ENCODE data around the gene HEPACAM. TPM values are rescaled to one million over a fixed set of nuclear protein-coding genes. Genes with fewer than 3 reads are reported as not detected.

Gene HEPACAM
- polyA plus RNA-seq, 1 experiment: 0.05 TPM

GRCh38 chr11:124892750-124893454 is 42.9 kb downstream of the HEPACAM start:
- no peak for DNase-seq (ENCODE audit: low read depth, low spot score)
- H3K9me3 ChIP-seq (ENCODE audit: control insufficient read depth, insufficient read depth, low read length): no peaks in the 10 kb centered on the region; the same call in 1 of the 2 replicates
- CTCF ChIA-PET: interaction anchor here (0.5 to 3.0 kb wide), 2 partner anchors 17 to 477 kb away, joined by 4 to 16 read pairs; no protein-coding TSS in a partner anchor
- H3K4me3 ChIP-seq (ENCODE audit: low read depth, low read length): no peak overlapping the region
- no peak for TF ChIP-seq CTCF (IDR thresholded peaks at IDR 0.05; ENCODE audit: low read depth, low read length)
- H3K27ac ChIP-seq (ENCODE audit: low read depth, low read length): no peak overlapping the region
- POLR2A ChIA-PET: no interaction called here
- no peaks in the 10 kb centered on the region for H3K27me3 ChIP-seq (ENCODE audit: control insufficient read depth, insufficient read depth, low read length)

GRCh38 chr11:124892146-124892545 is 43.7 kb downstream of the HEPACAM start:
- no peak for DNase-seq (ENCODE audit: low read depth, low spot score)
- Histone ChIP-seq H3K4me3 (ENCODE audit: low read depth, low read length) (no peak overlapping the region), H3K9me3 (ENCODE audit: control insufficient read depth, insufficient read depth, low read length) (no peaks in the 10 kb centered on the region; the same call in 1 of the 2 replicates), H3K27ac (ENCODE audit: low read depth, low read length) (no peak overlapping the region), H3K27me3 (ENCODE audit: control insufficient read depth, insufficient read depth, low read length) (no peaks in the 10 kb centered on the region)
- ChIA-PET CTCF (interaction anchor here (3.0 kb wide), 1 partner anchor 16 kb away, joined by 16 read pairs; no protein-coding TSS in a partner anchor), POLR2A (no interaction called here)
- TF ChIP-seq CTCF (IDR thresholded peaks at IDR 0.05; ENCODE audit: low read depth, low read length): no peak

GRCh38 chr11:124891373-124891861 is 44.4 kb downstream of the HEPACAM start:
- POLR2A ChIA-PET: no interaction called here
- TF ChIP-seq CTCF (IDR thresholded peaks at IDR 0.05; ENCODE audit: low read depth, low read length): no peak
- Histone ChIP-seq H3K27me3 (ENCODE audit: control insufficient read depth, insufficient read depth, low read length) (no peaks in the 10 kb centered on the region), H3K4me3 (ENCODE audit: low read depth, low read length) (no peak overlapping the region), H3K9me3 (ENCODE audit: control insufficient read depth, insufficient read depth, low read length) (peaks cover 2% of the 10 kb centered on the region; the same call in 1 of the 2 replicates), H3K27ac (ENCODE audit: low read depth, low read length) (no peak overlapping the region)
- no peak for DNase-seq (ENCODE audit: low read depth, low spot score)
- CTCF ChIA-PET: interaction anchor here (3.0 kb wide), 1 partner anchor 15 kb away, joined by 16 read pairs; no protein-coding TSS in a partner anchor

- no peak for DNase-seq (ENCODE audit: low read depth, low spot score)
- H3K9me3 ChIP-seq (ENCODE audit: control insufficient read depth, insufficient read depth, low read length): peaks cover 3% of the 10 kb centered on the region; the same call in 1 of the 2 replicates
- H3K27me3 ChIP-seq (ENCODE audit: control insufficient read depth, insufficient read depth, low read length): no peaks in the 10 kb centered on the region
- no peak overlapping the region for H3K27ac ChIP-seq (ENCODE audit: low read depth, low read length)
- ChIA-PET POLR2A (interaction anchor here (0.8 to 0.9 kb wide), 2 partner anchors 15 to 45 kb away, joined by 3 read pairs; partner anchors contain the start of gene HEPACAM), CTCF (interaction anchor here (0.6 to 3.0 kb wide), 4 partner anchors 15 to 1836 kb away, joined by 3 to 16 read pairs (median 4); no protein-coding TSS in a partner anchor)
- no peak overlapping the region for H3K4me3 ChIP-seq (ENCODE audit: low read depth, low read length)
- no peak for TF ChIP-seq CTCF (IDR thresholded peaks at IDR 0.05; ENCODE audit: low read depth, low read length)
Observed at GRCh38 chr11:124890683-124891372, 45.0 kb downstream of the HEPACAM start.
